Mesenchymal stem cell (in vitro differentiated cells and primary cell): ENCODE measurements around the gene MEF2D.
A peak's percentile ranks its signal among the peaks of the same experiment; 100 is the strongest.

Experiments used
- DNase-seq: peaks from one replicate; pipeline ENCODE4 v3.0.0-alpha.2; 2013
- H2AFZ ChIP-seq: one replicate; pipeline ENCODE4 v1.6.1; 2013; ENCODE audit warnings: low read depth, mild to moderate bottlenecking, control low read depth, inconsistent platforms, low read length, moderate library complexity
- H2AK5ac ChIP-seq: 2 replicates; pipeline ENCODE4 v1.6.1; 2013; ENCODE audit warnings: low read length, moderate library complexity, mild to moderate bottlenecking, inconsistent platforms; ENCODE audit not compliant: severe bottlenecking
- H2BK120ac ChIP-seq: one replicate; pipeline ENCODE4 v1.6.1; 2013; ENCODE audit warnings: low read depth, mild to moderate bottlenecking, inconsistent platforms, low read length, moderate library complexity
- H2BK12ac ChIP-seq, 2 experiments: one replicate each; pipeline ENCODE4 v1.6.1; 2013; ENCODE audit warnings: inconsistent platforms in 2 of 2, low read length in 2 of 2, mild to moderate bottlenecking in 2 of 2, moderate library complexity in 2 of 2, control low read depth in 1 of 2
- H2BK15ac ChIP-seq: one replicate; pipeline ENCODE4 v1.6.1; 2013; ENCODE audit warnings: mild to moderate bottlenecking, low read depth, inconsistent platforms; ENCODE audit not compliant: poor library complexity, severe bottlenecking
- H2BK5ac ChIP-seq: 2 replicates; pipeline ENCODE4 v1.6.1; 2013; ENCODE audit warnings: low read depth, mild to moderate bottlenecking, low read length, control low read depth, inconsistent platforms; ENCODE audit not compliant: poor library complexity, severe bottlenecking
- H3K14ac ChIP-seq, 2 experiments: one replicate each; pipeline ENCODE4 v1.6.1; 2013; ENCODE audit warnings: inconsistent platforms in 2 of 2, low read length in 2 of 2, control low read depth in 1 of 2, mild to moderate bottlenecking in 1 of 2, moderate library complexity in 1 of 2
- H3K18ac ChIP-seq, 2 experiments: one replicate each; pipeline ENCODE4 v1.6.1; 2013; ENCODE audit warnings: inconsistent platforms in 2 of 2, low read length in 2 of 2, control low read depth in 1 of 2, low read depth in 1 of 2, mild to moderate bottlenecking in 1 of 2
- H3K23ac ChIP-seq, 2 experiments: one replicate each; pipeline ENCODE4 v1.6.1; 2013; ENCODE audit warnings: inconsistent platforms in 2 of 2, low read length in 2 of 2, mild to moderate bottlenecking in 2 of 2, moderate library complexity in 2 of 2, control low read depth in 1 of 2
- H3K27ac ChIP-seq: 2 replicates; pipeline ENCODE4 v1.5.1; 2013; ENCODE audit warnings: mild to moderate bottlenecking, moderate library complexity, low read length, control low read depth, inconsistent platforms; ENCODE audit not compliant: poor library complexity, severe bottlenecking
- H3K27me3 ChIP-seq, 2 experiments: 2 replicates each; pipeline versions ENCODE4 v1.6.1 to v1.7.0; 2013; ENCODE audit warnings: low read length in 2 of 2, mild to moderate bottlenecking in 2 of 2, moderate library complexity in 2 of 2, control low read depth in 1 of 2, inconsistent platforms in 1 of 2; ENCODE audit not compliant: control insufficient read depth in 1 of 2, insufficient read depth in 1 of 2
- H3K36me3 ChIP-seq, 2 experiments: 2 replicates each; pipeline versions ENCODE4 v1.6.1 to v1.7.0; 2013; ENCODE audit warnings: low read length in 2 of 2, control low read depth in 1 of 2, inconsistent platforms in 1 of 2, low read depth in 1 of 2, mild to moderate bottlenecking in 1 of 2; ENCODE audit not compliant: insufficient read depth in 2 of 2, control insufficient read depth in 1 of 2
- H3K4ac ChIP-seq, 2 experiments: one replicate each; pipeline ENCODE4 v1.6.1; 2013; ENCODE audit warnings: inconsistent platforms in 2 of 2, low read length in 2 of 2, mild to moderate bottlenecking in 2 of 2, moderate library complexity in 2 of 2, control low read depth in 1 of 2, low read depth in 1 of 2
- H3K4me1 ChIP-seq: 2 replicates; pipeline ENCODE4 v1.6.1; 2013; ENCODE audit warnings: low read depth, low read length, control low read depth; ENCODE audit not compliant: control insufficient read depth, insufficient read depth
- H3K4me2 ChIP-seq: 2 replicates; pipeline ENCODE4 v1.6.1; 2013; ENCODE audit warnings: low read length, mild to moderate bottlenecking, inconsistent platforms; ENCODE audit not compliant: poor library complexity, severe bottlenecking
- H3K4me3 ChIP-seq, 2 experiments: 2 replicates each; pipeline versions ENCODE4 v1.5.1 to v1.7.0; 2013; ENCODE audit warnings: low read length in 2 of 2, mild to moderate bottlenecking in 2 of 2, control low read depth in 1 of 2, low read depth in 1 of 2; ENCODE audit not compliant: insufficient read depth in 1 of 2
- H3K79me1 ChIP-seq: replicated peaks from 2 replicates; pipeline ENCODE4 v1.6.1; 2013; ENCODE audit warnings: mild to moderate bottlenecking, control low read depth, low read length, inconsistent platforms; ENCODE audit not compliant: poor library complexity, severe bottlenecking
- H3K9ac ChIP-seq: 2 replicates; pipeline ENCODE4 v1.7.0; 2013; ENCODE audit warnings: mild to moderate bottlenecking, low read length, moderate library complexity
- H3K9me3 ChIP-seq: 2 replicates; pipeline ENCODE4 v1.7.0; 2013; ENCODE audit warnings: mild to moderate bottlenecking, low read length; ENCODE audit not compliant: control insufficient read depth
- H4K8ac ChIP-seq: one replicate; pipeline ENCODE4 v1.6.1; 2013; ENCODE audit warnings: inconsistent platforms, mild to moderate bottlenecking, low read length, moderate library complexity
- H4K91ac ChIP-seq: one replicate; pipeline ENCODE4 v1.6.1; 2013; ENCODE audit warnings: mild to moderate bottlenecking, low read length, inconsistent platforms
- WGBS: methylation state at CpG from one replicate; pipeline ENCODE4 v1.1.7; 2013; ENCODE audit warnings: mixed read lengths; 5-methylcytosine and 5-hydroxymethylcytosine counted together

Gene MEF2D

GRCh38 chr1:156476501-156477298 is 23.9 kb downstream of the MEF2D start:
- H4K8ac ChIP-seq, result no peak overlapping the region
- no peak overlapping the region for H2AK5ac ChIP-seq
- peak overlapping the region in 1 of 2 experiments; percentile 19 for H3K4me3 ChIP-seq
- H3K9me3 ChIP-seq, result no peaks in the 10 kb centered on the region
- 24% methylated on average over 5 of the region's 8 CpGs for WGBS
- peak overlapping the region; percentile 84 for H3K9ac ChIP-seq
- no peaks in the 10 kb centered on the region for H3K27me3 ChIP-seq
- peaks cover 54% of the 10 kb centered on the region for H3K79me1 ChIP-seq
- no peak overlapping the region for H3K18ac ChIP-seq
- no peak overlapping the region for H3K23ac ChIP-seq
- H2AFZ ChIP-seq, result no peak overlapping the region
- peak; percentile 66 for DNase-seq
- H3K4me1 ChIP-seq, result peaks cover 12% of the 10 kb centered on the region
- H3K4me2 ChIP-seq, result no peak overlapping the region
- H3K27ac ChIP-seq, result no peak overlapping the region
- H2BK12ac ChIP-seq, result no peak overlapping the region
- no peak overlapping the region for H3K14ac ChIP-seq
- no peak overlapping the region for H3K4ac ChIP-seq
- H4K91ac ChIP-seq, result no peak overlapping the region
- no peak overlapping the region for H2BK15ac ChIP-seq
- no peak overlapping the region for H2BK120ac ChIP-seq
- H2BK5ac ChIP-seq, result no peak overlapping the region
- H3K36me3 ChIP-seq, result peaks cover 91 to 92% of the 10 kb centered on the region in 2 experiments

- H2AFZ ChIP-seq, result no peak overlapping the region
- H3K9ac ChIP-seq, result peak overlapping the region; percentile 84
- H2BK15ac ChIP-seq, result no peak overlapping the region
- H3K9me3 ChIP-seq, result no peaks in the 10 kb centered on the region
- H4K91ac ChIP-seq, result peak overlapping the region; percentile 47
- H3K4ac ChIP-seq, result no peak overlapping the region
- peaks cover 90% of the 10 kb centered on the region in 2 experiments for H3K36me3 ChIP-seq
- H3K27ac ChIP-seq, result no peak overlapping the region
- H3K79me1 ChIP-seq, result peaks cover 54% of the 10 kb centered on the region
- peak overlapping the region in 1 of 2 experiments; percentile 11 for H3K23ac ChIP-seq
- no peak overlapping the region for H2BK5ac ChIP-seq
- H2AK5ac ChIP-seq, result no peak overlapping the region
- DNase-seq, result peak; percentile 87
- 80% methylated on average over 25 of the region's 25 CpGs for WGBS
- H3K18ac ChIP-seq, result no peak overlapping the region
- no peak overlapping the region for H2BK120ac ChIP-seq
- H3K4me3 ChIP-seq, result peak overlapping the region in 1 of 2 experiments; percentile 8
- H2BK12ac ChIP-seq, result peak overlapping the region in 1 of 2 experiments; percentile 4
- H3K14ac ChIP-seq, result no peak overlapping the region
- H3K27me3 ChIP-seq, result no peaks in the 10 kb centered on the region
- peaks cover 15% of the 10 kb centered on the region for H3K4me1 ChIP-seq
- H3K4me2 ChIP-seq, result no peak overlapping the region
- H4K8ac ChIP-seq, result no peak overlapping the region
Measured at GRCh38 chr1:156475568-156476500, 24.7 kb downstream of the MEF2D start.

- peaks cover 51% of the 10 kb centered on the region for H3K79me1 ChIP-seq
- H3K27me3 ChIP-seq, result no peaks in the 10 kb centered on the region
- 96% methylated on average over 7 of the region's 7 CpGs for WGBS
Measured at GRCh38 chr1:156474966-156475365, 25.6 kb downstream of the MEF2D start.

More at GRCh38 chr1:156474966-156475365, 25.6 kb downstream of the MEF2D start:
- H2AFZ ChIP-seq, result no peak overlapping the region
- H3K4me3 ChIP-seq, result no peak overlapping the region
- no peak overlapping the region for H3K4ac ChIP-seq
- H2BK12ac ChIP-seq, result no peak overlapping the region
- H3K27ac ChIP-seq, result no peak overlapping the region
- H3K23ac ChIP-seq, result no peak overlapping the region
- no peak overlapping the region for H3K14ac ChIP-seq
- no peak overlapping the region for H2BK5ac ChIP-seq
- H4K91ac ChIP-seq, result no peak overlapping the region
- peak overlapping the region; percentile 24 for H4K8ac ChIP-seq
- H2BK120ac ChIP-seq, result no peak overlapping the region
- no peak for DNase-seq
- peaks cover 81 to 89% of the 10 kb centered on the region in 2 experiments for H3K36me3 ChIP-seq
- H3K9me3 ChIP-seq, result no peaks in the 10 kb centered on the region
- H3K9ac ChIP-seq, result peak overlapping the region; percentile 84
- H3K4me2 ChIP-seq, result no peak overlapping the region
- H3K4me1 ChIP-seq, result peaks cover 15% of the 10 kb centered on the region
- H3K18ac ChIP-seq, result no peak overlapping the region
- no peak overlapping the region for H2AK5ac ChIP-seq
- H2BK15ac ChIP-seq, result no peak overlapping the region
